Upper lobe of left lung (tissue), 6 donors: ENCODE data around the gene RDH5. TPM values are rescaled to one million over a fixed set of nuclear protein-coding genes. Genes with fewer than 3 reads are reported as not detected.

Experiments used
- ATAC-seq, 2 donors: fragments of 200-7000 bp; cut with Tn5 transposase; one replicate each; pipeline ENCODE4 v1.9.1; 2022; ENCODE audit warnings: mild to moderate bottlenecking in 2 of 2, moderate library complexity in 2 of 2; ENCODE audit not compliant: low FRiP score in 2 of 2
- DNase-seq, 2 donors: peaks; one replicate each; pipeline ENCODE4 v3.0.0-alpha.2; 2019 to 2020
- H3K27ac ChIP-seq, 4 donors: fragments of 200-600 bp; sonication (generic); one replicate each; pipeline ENCODE4 v1.5.1; 2016 to 2019
- H3K27me3 ChIP-seq, 4 donors: fragments of 200-600 bp; sonication (generic); one replicate each; pipeline ENCODE4 v1.5.1; 2017 to 2019
- H3K36me3 ChIP-seq, 4 donors: fragments of 200-600 bp; sonication (generic); one replicate each; pipeline ENCODE4 v1.5.1; 2016 to 2019
- H3K4me1 ChIP-seq, 4 donors: fragments of 200-600 bp; sonication (generic); one replicate each; pipeline ENCODE4 v1.5.1; 2018 to 2019
- H3K4me3 ChIP-seq, 4 donors: fragments of 200-600 bp; sonication (generic); one replicate each; pipeline ENCODE4 v1.5.1; 2017 to 2019; ENCODE audit warnings: mild to moderate bottlenecking in 2 of 4, moderate library complexity in 1 of 4
- H3K9me3 ChIP-seq, 4 donors: fragments of 200-600 bp; sonication (generic); one replicate each; pipeline ENCODE4 v1.5.1; 2018 to 2019
- CTCF ChIP-seq, 6 experiments: fragments of 450-650 bp in 4 of 6; fragments of 200-600 bp in 2 of 6; sonication (generic) in 2 of 6; IDR thresholded peaks; one replicate each; pipeline ENCODE4 v1.5.1; 2016 to 2019; ENCODE audit warnings: antibody characterized with exemption in 6 of 6
- EP300 ChIP-seq, 4 donors: sonication (generic); formaldehyde crosslinking; IDR thresholded peaks; one replicate each; pipeline ENCODE4 v1.5.1; 2017; ENCODE audit warnings: antibody characterized with exemption in 4 of 4, control low read depth in 2 of 4
- POLR2A ChIP-seq, 4 donors: fragments of 450-650 bp; IDR thresholded peaks; one replicate each; pipeline ENCODE4 v1.5.1; 2016 to 2017; ENCODE audit warnings: antibody characterized with exemption in 4 of 4, mild to moderate bottlenecking in 2 of 4
- POLR2AphosphoS5 ChIP-seq, 2 donors: sonication (generic); formaldehyde crosslinking; IDR thresholded peaks; one replicate each; pipeline ENCODE4 v1.5.1; 2017; ENCODE audit warnings: antibody characterized with exemption in 2 of 2
- WGBS, 2 donors: methylation state at CpG; one replicate each; pipeline ENCODE4 v1.1.5; 2017 to 2018; 5-methylcytosine and 5-hydroxymethylcytosine counted together
- total RNA-seq, 6 donors: library from RNA; depleted of rRNA in 4 of 6; stranded (reverse); fragments of >200 nt in 4 of 6; gene quantifications; one replicate each; pipeline versions ENCODE4 v1.1.0 to v1.2.1, GENCODE V29; 2016 to 2021
- donor health status: DM: no; HTN: no; CAD: no; lungs with moderate emphysema.
- donor health status: DM: no; HTN: yes; CAD: no; lungs with severe emphysema.

Gene RDH5
- total RNA-seq, 6 donors from 2014 or later: 3.8 to 37.7 (median 5.6) TPM

GRCh38 chr12:55692631-55693322, 27.4 kb upstream of the RDH5 start:
- peak in 1 of 2 donors; percentile 55 for DNase-seq
- TF ChIP-seq POLR2AphosphoS5 (IDR thresholded peaks at IDR 0.05) (no peak), CTCF (IDR thresholded peaks at IDR 0.05) (no peak), POLR2A (IDR thresholded peaks at IDR 0.05) (no peak), EP300 (IDR thresholded peaks at IDR 0.05) (no peak)
- no peak overlapping the region for H3K4me3 ChIP-seq
- no peaks in the 10 kb centered on the region for H3K27me3 ChIP-seq
- H3K9me3 ChIP-seq: no peaks in the 10 kb centered on the region
- H3K4me1 ChIP-seq: no peaks in the 10 kb centered on the region
- peak in 1 of 2 donors; percentile 30 for ATAC-seq
- H3K36me3 ChIP-seq: no peaks in the 10 kb centered on the region
- H3K27ac ChIP-seq: no peak overlapping the region
- 90 to 93% methylated on average over 9 to 11 of the region's 12 CpGs for WGBS, 2 donors

GRCh38 chr12:55693323-55694187, 26.6 kb upstream of the RDH5 start:
- ATAC-seq (peak in 1 of 2 donors; percentile 7), DNase-seq (no peak)
- H3K4me3 ChIP-seq: no peak overlapping the region
- TF ChIP-seq POLR2A (IDR thresholded peaks at IDR 0.05) (no peak), EP300 (IDR thresholded peaks at IDR 0.05) (no peak), CTCF (IDR thresholded peaks at IDR 0.05) (no peak), POLR2AphosphoS5 (IDR thresholded peaks at IDR 0.05) (no peak)
- H3K27ac ChIP-seq: no peak overlapping the region
- H3K36me3 ChIP-seq: no peaks in the 10 kb centered on the region
- no peaks in the 10 kb centered on the region for H3K27me3 ChIP-seq
- 86 to 93% methylated on average over 7 of the region's 7 CpGs for WGBS, 2 donors
- H3K9me3 ChIP-seq: no peaks in the 10 kb centered on the region
- no peaks in the 10 kb centered on the region for H3K4me1 ChIP-seq

- Histone ChIP-seq H3K4me1 (no peaks in the 10 kb centered on the region), H3K36me3 (no peaks in the 10 kb centered on the region), H3K9me3 (no peaks in the 10 kb centered on the region), H3K27me3 (no peaks in the 10 kb centered on the region), H3K4me3 (no peak overlapping the region), H3K27ac (no peak overlapping the region)
- ATAC-seq: no peak
- TF ChIP-seq POLR2AphosphoS5 (IDR thresholded peaks at IDR 0.05): no peak
- no peak for TF ChIP-seq POLR2A (IDR thresholded peaks at IDR 0.05)
- no peak for TF ChIP-seq CTCF (IDR thresholded peaks at IDR 0.05)
- no peak for TF ChIP-seq EP300 (IDR thresholded peaks at IDR 0.05)
- WGBS, 2 donors: 96 to 98% methylated on average over 7 of the region's 7 CpGs
- DNase-seq: no peak
Observed at GRCh38 chr12:55694188-55694515, 26.0 kb upstream of the RDH5 start.

- ATAC-seq (no peak), DNase-seq (no peak)
- no peaks in the 10 kb centered on the region for H3K27me3 ChIP-seq
- no peaks in the 10 kb centered on the region for H3K4me1 ChIP-seq
- TF ChIP-seq POLR2AphosphoS5 (IDR thresholded peaks at IDR 0.05): no peak
- TF ChIP-seq POLR2A (IDR thresholded peaks at IDR 0.05): no peak
- no peak for TF ChIP-seq CTCF (IDR thresholded peaks at IDR 0.05)
- TF ChIP-seq EP300 (IDR thresholded peaks at IDR 0.05): no peak
- no peak overlapping the region for H3K27ac ChIP-seq
- H3K9me3 ChIP-seq: no peaks in the 10 kb centered on the region
- no peaks in the 10 kb centered on the region for H3K36me3 ChIP-seq
- WGBS, 2 donors: 94 to 100% methylated on average over 1 to 2 of the region's 4 CpGs
- no peak overlapping the region for H3K4me3 ChIP-seq
Observed at GRCh38 chr12:55694651-55695050, 25.5 kb upstream of the RDH5 start.
